GM12878 (cell line): ENCODE results near the gene POU2F1. TPM values are rescaled to one million over a fixed set of nuclear protein-coding genes. Genes with fewer than 3 reads are reported as not detected.

ENCODE experiments used
- ATAC-seq: fragments of 200-7000 bp; cut with Tn5 transposase; 3 replicates; pipeline ENCODE4 v1.9.1; 2020; ENCODE audit warnings: mild to moderate bottlenecking, moderate library complexity
- BruUV-seq: library from RNA; stranded (reverse); fragments of 400-500 nt; replicated peaks from 2 replicates; lab custom pipeline; 2021; lab: Mats Ljungman, UMichigan
- CTCF ChIA-PET: fragments of 300-600 bp; sonication (Branson Sonifier 250); formaldehyde crosslinking; extraction: SDS; loops from one replicate; lab custom pipeline; 2021; ENCODE audit warnings: inconsistent platforms; lab: Yijun Ruan, JAX
- POLR2A ChIA-PET: fragments of 350-600 bp; formaldehyde crosslinking; extraction: SDS; loops from one replicate; lab custom pipeline; 2021; ENCODE audit warnings: inconsistent platforms; lab: Charles Lee
- RAD21 ChIA-PET: fragments of 300-600 bp; sonication (Branson Sonifier 250); formaldehyde crosslinking; loops from one replicate; lab custom pipeline; 2023; ENCODE audit warnings: antibody characterized with exemption; ENCODE audit not compliant: unreplicated experiment; lab: Charles Lee
- SMC1A ChIA-PET: fragments of 300-600 bp; sonication (Branson Sonifier 250); formaldehyde crosslinking; loops from one replicate; lab custom pipeline; 2023; ENCODE audit not compliant: unreplicated experiment, uncharacterized antibody; lab: Charles Lee
- DNase-seq: peaks from one replicate; pipeline ENCODE4 v3.0.0-alpha.2; 2011; ENCODE audit warnings: low read depth, low spot score
- FAIRE-seq: peaks from 3 replicates; lab custom pipeline; 2011; peaks lifted over from hg19 to GRCh38; lab: Jason Lieb, UNC
- H2AFZ ChIP-seq: 2 replicates; pipeline ENCODE4 v1.6.0; 2011; ENCODE audit warnings: low read depth, low read length, control low read depth; ENCODE audit not compliant: control insufficient read depth
- H3K27ac ChIP-seq: 2 replicates; pipeline ENCODE4 v1.5.1; 2011; ENCODE audit warnings: control low read depth; ENCODE audit not compliant: control insufficient read depth, insufficient read depth
- H3K27me3 ChIP-seq, 2 experiments: replicated peaks in 1 of 2; 2 replicates each; pipeline versions ENCODE4 v1.6.0 to v1.6.1; 2011; ENCODE audit warnings: low read length in 1 of 2; ENCODE audit not compliant: control insufficient read depth in 2 of 2, insufficient read depth in 2 of 2
- H3K36me3 ChIP-seq, 2 experiments: 2 replicates each; pipeline ENCODE4 v1.5.1; 2011; ENCODE audit warnings: low read length in 1 of 2; ENCODE audit not compliant: control insufficient read depth in 2 of 2, insufficient read depth in 2 of 2
- H3K4me1 ChIP-seq: 2 replicates; pipeline ENCODE4 v1.6.1; 2011; ENCODE audit warnings: mild to moderate bottlenecking, low read length, moderate library complexity, mixed read lengths; ENCODE audit not compliant: control insufficient read depth, insufficient read depth
- H3K4me2 ChIP-seq: 2 replicates; pipeline ENCODE4 v1.6.0; 2011; ENCODE audit warnings: control low read depth; ENCODE audit not compliant: control insufficient read depth, insufficient read depth
- H3K4me3 ChIP-seq: fragments of 200-600 bp; sonication (generic); 2 replicates; pipeline ENCODE4 v1.5.1; 2016
- H3K79me2 ChIP-seq: 2 replicates; pipeline ENCODE4 v1.6.0; 2011; ENCODE audit warnings: low read length; ENCODE audit not compliant: control insufficient read depth, insufficient read depth
- H3K9ac ChIP-seq: 2 replicates; pipeline ENCODE4 v1.8.0; 2011; ENCODE audit warnings: low read length, control low read depth, mixed read lengths; ENCODE audit not compliant: control insufficient read depth, insufficient read depth
- H3K9me3 ChIP-seq: replicated peaks from 3 replicates; pipeline ENCODE4 v1.5.1; 2011; ENCODE audit warnings: mild to moderate bottlenecking, low read length; ENCODE audit not compliant: control insufficient read depth, insufficient read depth
- H4K20me1 ChIP-seq: 2 replicates; pipeline ENCODE4 v1.6.0; 2011; ENCODE audit not compliant: control insufficient read depth, insufficient read depth
- CHD1 ChIP-seq: IDR thresholded peaks from 2 replicates; pipeline ENCODE4 v1.6.1; 2012; ENCODE audit warnings: low read depth, low read length, improper control_type of control experiment
- HDAC6 ChIP-seq: fragments of 200-600 bp; sonication (generic); IDR thresholded peaks from one replicate; pipeline ENCODE4 v1.8.0; 2017; ENCODE audit warnings: antibody characterized with exemption; ENCODE audit not compliant: unreplicated experiment
- PML ChIP-seq: IDR thresholded peaks from 2 replicates; pipeline ENCODE4 v1.6.1; 2012; ENCODE audit warnings: low read length, inconsistent platforms
- RFX5 ChIP-seq: IDR thresholded peaks from 2 replicates; pipeline ENCODE4 v1.6.1; 2011; ENCODE audit warnings: low read depth, low read length, improper control_type of control experiment
- USF1 ChIP-seq: IDR thresholded peaks from 2 replicates; pipeline ENCODE4 v1.6.1; 2011; ENCODE audit warnings: borderline replicate concordance, low read depth, mild to moderate bottlenecking, moderate library complexity, mixed read lengths, low read length; ENCODE audit not compliant: insufficient read depth; ENCODE audit errors: extremely low read length
- ZNF384 ChIP-seq: IDR thresholded peaks from 2 replicates; pipeline ENCODE4 v1.6.1; 2012; ENCODE audit warnings: low read depth, mild to moderate bottlenecking, low read length, improper control_type of control experiment, borderline replicate concordance
- ZSCAN29 ChIP-seq: fragments of 450-650 bp; IDR thresholded peaks from 2 replicates; pipeline ENCODE4 v1.6.1; 2017; ENCODE audit warnings: mild to moderate bottlenecking, moderate library complexity
- whole genome bisulfite sequencing: methylation state at CpG from one replicate; pipeline ENCODE4 v1.1.6; 2016; ENCODE audit warnings: low lambda C conversion rate; ENCODE audit not compliant: insufficient replicate concordance, insufficient coverage; ENCODE audit errors: missing lambda C conversion rate; 5-methylcytosine and 5-hydroxymethylcytosine counted together
- in situ Hi-C: fragments of 300-500 bp; cut with MboI; formaldehyde crosslinking; loops from 9 replicates; pipeline ENCODE4 v1.14.3; 2018; ENCODE audit warnings: mixed read lengths
- intact Hi-C: fragments of 100-400 bp; cut with micrococcal nuclease; formaldehyde crosslinking; loops from one replicate; pipeline ENCODE4 v1.14.2; 2022; ENCODE audit not compliant: unreplicated experiment
- polyA plus RNA-seq, 11 experiments: library from polyadenylated mRNA; depleted of rRNA in 4 of 11; unstranded in 6 of 11; stranded (reverse) in 5 of 11; fragments of >200 nt; fragmentation: Nextera tagmentation in 4 of 11; fragmentation: Illumina TruSeq in 1 of 11; extraction: Ambion mirVana in 4 of 11; extraction: Trizol in 1 of 11; gene quantifications; 1 replicate in 1 of 11; 2 replicates in 10 of 11; pipeline versions ENCODE4 v1.2.1 to v1.2.3, GENCODE V29; 2011 to 2016; ENCODE audit warnings: inconsistent platforms in 2 of 11, missing spikeins in 2 of 11, low read depth in 1 of 11
- total RNA-seq, 4 experiments: library from RNA; depleted of rRNA in 3 of 4; stranded (reverse); fragments of >200 nt in 3 of 4; fragmentation: Illumina TruSeq in 1 of 4; extraction: Trizol in 1 of 4; gene quantifications; 2 replicates each; pipeline versions ENCODE4 v1.2.1 to v1.2.3, GENCODE V29; 2013 to 2021
- TF ChIP-seq, protein P1 (sequence below): IDR thresholded peaks from 2 replicates; pipeline ENCODE4 v1.6.1; 2011; ENCODE audit warnings: mild to moderate bottlenecking, low read depth, low read length, moderate library complexity; ENCODE audit not compliant: insufficient replicate concordance

The POU2F1 gene
- total and polyA plus RNA-seq, 10 of the 15 experiments (the other 5 are each of a cell fraction or from before 2014, with no cell fraction given), result 2.5 to 21.7 (median 12.5) TPM

- no peak for ATAC-seq
- DNase-seq, result no peak
- Histone ChIP-seq H3K4me2 (no peak overlapping the region), H4K20me1 (no peaks in the 10 kb centered on the region), H3K4me1 (peaks cover 13% of the 10 kb centered on the region), H3K9ac (no peak overlapping the region), H3K27ac (no peak overlapping the region), H3K36me3 (no peaks in the 10 kb centered on the region), H3K27me3 (no peaks in the 10 kb centered on the region), H3K4me3 (no peak overlapping the region), H2AFZ (no peak overlapping the region), H3K79me2 (no peaks in the 10 kb centered on the region), H3K9me3 (no peaks in the 10 kb centered on the region)
- intact Hi-C loops, result no loop called here
- ChIA-PET CTCF (interaction anchor here (1.7 to 4.2 kb wide), 3 partner anchors 10 to 85 kb away, joined by 5 to 25 read pairs (median 5); no protein-coding TSS in a partner anchor), POLR2A (no interaction called here), RAD21 (interaction anchor here (5.5 kb wide), 1 partner anchor 81 kb away, joined by 35 read pairs; no protein-coding TSS in a partner anchor), SMC1A (interaction anchor here (0.8 to 5.2 kb wide), 2 partner anchors 16 to 81 kb away, joined by 3 to 34 read pairs; no protein-coding TSS in a partner anchor)
- FAIRE-seq, result no peak
- in situ Hi-C loops, result no loop called here
- BruUV-seq, result no TSS peak
- no peak for TF ChIP-seq RFX5
- no peak for TF ChIP-seq CHD1
- no peak for TF ChIP-seq ZSCAN29
- TF ChIP-seq, protein P1, sequence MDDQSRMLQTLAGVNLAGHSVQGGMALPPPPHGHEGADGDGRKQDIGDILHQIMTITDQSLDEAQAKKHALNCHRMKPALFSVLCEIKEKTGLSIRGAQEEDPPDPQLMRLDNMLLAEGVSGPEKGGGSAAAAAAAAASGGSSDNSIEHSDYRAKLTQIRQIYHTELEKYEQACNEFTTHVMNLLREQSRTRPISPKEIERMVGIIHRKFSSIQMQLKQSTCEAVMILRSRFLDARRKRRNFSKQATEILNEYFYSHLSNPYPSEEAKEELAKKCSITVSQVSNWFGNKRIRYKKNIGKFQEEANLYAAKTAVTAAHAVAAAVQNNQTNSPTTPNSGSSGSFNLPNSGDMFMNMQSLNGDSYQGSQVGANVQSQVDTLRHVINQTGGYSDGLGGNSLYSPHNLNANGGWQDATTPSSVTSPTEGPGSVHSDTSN, result no peak
- no peak for TF ChIP-seq PML
- 80% methylated on average over 8 of the region's 8 CpGs for WGBS
Observed at GRCh38 chr1:167452483-167452882, 231.8 kb downstream of the POU2F1 start.

GRCh38 chr1:167453123-167453522 lies 232.4 kb downstream of the POU2F1 start:
- Histone ChIP-seq H3K36me3 (no peaks in the 10 kb centered on the region), H3K9me3 (no peaks in the 10 kb centered on the region), H3K4me3 (no peak overlapping the region), H4K20me1 (no peaks in the 10 kb centered on the region), H3K4me1 (peaks cover 8% of the 10 kb centered on the region), H2AFZ (no peak overlapping the region), H3K27me3 (no peaks in the 10 kb centered on the region), H3K4me2 (no peak overlapping the region), H3K79me2 (no peaks in the 10 kb centered on the region), H3K9ac (no peak overlapping the region), H3K27ac (no peak overlapping the region)
- no peak for TF ChIP-seq ZNF384
- no peak for TF ChIP-seq HDAC6
- TF ChIP-seq USF1, result no peak
- WGBS, result 83% methylated on average over 6 of the region's 6 CpGs
- in situ Hi-C loops (no loop called here), intact Hi-C loops (no loop called here)
- BruUV-seq, result no TSS peak
- ChIA-PET CTCF (interaction anchor here (1.2 to 4.2 kb wide), 3 partner anchors 10 to 86 kb away, joined by 4 to 25 read pairs (median 5); no protein-coding TSS in a partner anchor), POLR2A (no interaction called here), RAD21 (interaction anchor here (0.5 to 5.5 kb wide), 3 partner anchors 80 to 249 kb away, joined by 3 to 35 read pairs (median 8); no protein-coding TSS in a partner anchor), SMC1A (interaction anchor here (0.8 to 5.2 kb wide), 4 partner anchors 15 to 87 kb away, joined by 3 to 34 read pairs (median 10); no protein-coding TSS in a partner anchor)
- no peak for ATAC-seq
- no peak for FAIRE-seq
- DNase-seq, result no peak
